ENCODE data around the gene PRUNE2.
"Not testable (repeated sequence)": the region's sequence is repeated elsewhere in the genome, so short reads cannot be mapped to it uniquely, and the experiment has no call there.

The PRUNE2 gene

GRCh38 chr9:76619197-76619596 is 286.7 kb downstream of the PRUNE2 start:
- DNase-seq, result no peak

GRCh38 chr9:76618762-76619161 is 287.2 kb downstream of the PRUNE2 start:
- no peak for DNase-seq

GRCh38 chr9:76617497-76618175 is 288.3 kb downstream of the PRUNE2 start:
- no peak for DNase-seq

GRCh38 chr9:76616780-76617179 is 289.1 kb downstream of the PRUNE2 start:
- DNase-seq, result no peak

- DNase-seq, result no peak
These were observed 290.7 kb downstream of the PRUNE2 start for GRCh38 chr9:76615177-76615603.

- no peak for DNase-seq
These were observed 291.9 kb downstream of the PRUNE2 start for GRCh38 chr9:76613974-76614373.

- DNase-seq, result no peak
These were observed 292.6 kb downstream of the PRUNE2 start for GRCh38 chr9:76613150-76613781.

- no peak for DNase-seq
These were observed 295.9 kb downstream of the PRUNE2 start for GRCh38 chr9:76610011-76610352.

- DNase-seq, result no peak
These were observed 296.5 kb downstream of the PRUNE2 start for GRCh38 chr9:76609285-76610010.

GRCh38 chr9:76608575-76609273 is 297.2 kb downstream of the PRUNE2 start:
- no peak for DNase-seq

GRCh38 chr9:76607730-76608436 is 298.0 kb downstream of the PRUNE2 start:
- no peak for DNase-seq

GRCh38 chr9:76605321-76605900 is 300.5 kb downstream of the PRUNE2 start:
- no peak for DNase-seq

- DNase-seq, result no peak
These were observed 301.9 kb downstream of the PRUNE2 start for GRCh38 chr9:76603931-76604570.

- no peak for DNase-seq
These were observed 302.4 kb downstream of the PRUNE2 start for GRCh38 chr9:76603448-76603895.

GRCh38 chr9:76602199-76602598 is 303.7 kb downstream of the PRUNE2 start:
- DNase-seq, result no peak

- no peak for DNase-seq
These were observed 305.8 kb downstream of the PRUNE2 start for GRCh38 chr9:76600007-76600615.

- DNase-seq, result no peak
These were observed 306.9 kb downstream of the PRUNE2 start for GRCh38 chr9:76598981-76599380.

GRCh38 chr9:76595645-76596044 is 310.3 kb downstream of the PRUNE2 start:
- no peak for DNase-seq

- no peak for DNase-seq
These were observed 311.0 kb downstream of the PRUNE2 start for GRCh38 chr9:76594764-76595424.

GRCh38 chr9:76593961-76594735 is 311.8 kb downstream of the PRUNE2 start:
- not testable (repeated sequence) for DNase-seq
